GM12865 (cell line): Measurements from ENCODE around the gene ATG2A.

ENCODE experiments used
- DNase-seq: peaks from one replicate; pipeline ENCODE4 v3.0.0; 2010; ENCODE audit warnings: low read depth
- H3K4me3 ChIP-seq: 2 replicates; pipeline ENCODE4 v1.5.1; 2011; ENCODE audit warnings: mild to moderate bottlenecking, low read depth, low read length, control low read depth
- TF ChIP-seq, protein P1 (sequence below): IDR thresholded peaks from 2 replicates; pipeline ENCODE4 v1.5.1; 2011; ENCODE audit warnings: low read length, control low read depth, low read depth, inconsistent platforms; ENCODE audit not compliant: insufficient read depth; ENCODE audit errors: missing control alignments

ATG2A gene

GRCh38 chr11:64916775-64917662 lies at the start of gene ATG2A:
TSS of gene ATG2A (minus strand) at chr11:64917209. CDS start at chr11:64917135, 74 bp downstream.
- TF ChIP-seq, protein P1, sequence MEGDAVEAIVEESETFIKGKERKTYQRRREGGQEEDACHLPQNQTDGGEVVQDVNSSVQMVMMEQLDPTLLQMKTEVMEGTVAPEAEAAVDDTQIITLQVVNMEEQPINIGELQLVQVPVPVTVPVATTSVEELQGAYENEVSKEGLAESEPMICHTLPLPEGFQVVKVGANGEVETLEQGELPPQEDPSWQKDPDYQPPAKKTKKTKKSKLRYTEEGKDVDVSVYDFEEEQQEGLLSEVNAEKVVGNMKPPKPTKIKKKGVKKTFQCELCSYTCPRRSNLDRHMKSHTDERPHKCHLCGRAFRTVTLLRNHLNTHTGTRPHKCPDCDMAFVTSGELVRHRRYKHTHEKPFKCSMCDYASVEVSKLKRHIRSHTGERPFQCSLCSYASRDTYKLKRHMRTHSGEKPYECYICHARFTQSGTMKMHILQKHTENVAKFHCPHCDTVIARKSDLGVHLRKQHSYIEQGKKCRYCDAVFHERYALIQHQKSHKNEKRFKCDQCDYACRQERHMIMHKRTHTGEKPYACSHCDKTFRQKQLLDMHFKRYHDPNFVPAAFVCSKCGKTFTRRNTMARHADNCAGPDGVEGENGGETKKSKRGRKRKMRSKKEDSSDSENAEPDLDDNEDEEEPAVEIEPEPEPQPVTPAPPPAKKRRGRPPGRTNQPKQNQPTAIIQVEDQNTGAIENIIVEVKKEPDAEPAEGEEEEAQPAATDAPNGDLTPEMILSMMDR, result no peak
- peak within 1 kb of the TSS; percentile 64 for H3K4me3 ChIP-seq
- DNase-seq, result peak; percentile 99

- no peak overlapping the region for H3K4me3 ChIP-seq
- no peak for DNase-seq
- TF ChIP-seq, protein P1, result no peak
Measured at GRCh38 chr11:64963072-64963631, 46.1 kb upstream of the ATG2A start.

DNA sequence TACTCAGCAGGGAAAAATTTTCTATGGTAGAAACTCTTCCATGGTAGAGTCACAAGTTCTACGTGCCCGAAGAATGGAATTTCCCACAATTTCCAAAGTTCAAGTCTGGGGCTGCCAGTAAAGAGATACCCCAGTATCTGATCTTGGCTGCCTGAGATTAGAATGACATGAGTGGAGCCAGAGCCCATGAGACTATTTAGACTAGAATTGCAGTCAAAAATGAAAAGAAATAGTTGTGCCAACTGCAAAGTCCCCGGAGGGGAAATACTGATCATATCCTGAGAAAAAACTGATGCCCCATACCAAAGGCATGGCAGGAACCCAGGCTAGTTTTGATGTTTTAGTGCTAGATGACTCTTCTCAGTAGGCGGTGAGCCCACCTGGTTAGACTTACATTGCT lies 43.7 kb upstream of the ATG2A start:
- no peak overlapping the region for H3K4me3 ChIP-seq
- TF ChIP-seq, protein P1, result no peak
- DNase-seq, result no peak

- TF ChIP-seq, protein P1, result no peak
- DNase-seq, result no peak
- no peak overlapping the region for H3K4me3 ChIP-seq
Measured at GRCh38 chr11:64959498-64959897, 42.5 kb upstream of the ATG2A start.

GRCh38 chr11:64954201-64954600 lies 37.2 kb upstream of the ATG2A start:
- DNase-seq, result no peak
- TF ChIP-seq, protein P1, result no peak
- H3K4me3 ChIP-seq, result no peak overlapping the region

GRCh38 chr11:64951529-64951928 lies 34.5 kb upstream of the ATG2A start:
- DNase-seq, result no peak
- no peak overlapping the region for H3K4me3 ChIP-seq
- TF ChIP-seq, protein P1, result no peak
